GF-D8 (cell line): ENCODE measurements around the gene GRAMD1B.

ENCODE experiments used
- DNase-seq: peaks from one replicate; lab custom pipeline; 2025; lab: John Stamatoyannopoulos, UW

GRAMD1B gene

GRCh38 chr11:123588117-123588863 is 158.2 kb downstream of the GRAMD1B start:
- DNase-seq: no peak

- no peak for DNase-seq
Measured at GRCh38 chr11:123588864-123589262, 158.8 kb downstream of the GRAMD1B start.

- DNase-seq: no peak
Measured at GRCh38 chr11:123590296-123590912, 160.3 kb downstream of the GRAMD1B start.

GRCh38 chr11:123593570-123593969 is 163.5 kb downstream of the GRAMD1B start:
- no peak for DNase-seq

- no peak for DNase-seq
Measured at GRCh38 chr11:123594188-123594901, 164.3 kb downstream of the GRAMD1B start.

GRCh38 chr11:123594921-123595320 is 164.9 kb downstream of the GRAMD1B start:
- no peak for DNase-seq

- DNase-seq: no peak
Measured at GRCh38 chr11:123597859-123598258, 167.8 kb downstream of the GRAMD1B start.

- DNase-seq: no peak
Measured at GRCh38 chr11:123601136-123601535, 171.1 kb downstream of the GRAMD1B start.

- DNase-seq: no peak
Measured at GRCh38 chr11:123601743-123602142, 171.7 kb downstream of the GRAMD1B start.

- DNase-seq: no peak
Measured at GRCh38 chr11:123603666-123604065, 173.6 kb downstream of the GRAMD1B start.

GRCh38 chr11:123607781-123608180 is 177.7 kb downstream of the GRAMD1B start:
- no peak for DNase-seq

- DNase-seq: no peak
Measured at GRCh38 chr11:123608371-123608770, 178.3 kb downstream of the GRAMD1B start.

- no peak for DNase-seq
Measured at GRCh38 chr11:123608945-123609344, 178.9 kb downstream of the GRAMD1B start.

GRCh38 chr11:123611698-123612097 is 181.6 kb downstream of the GRAMD1B start:
- no peak for DNase-seq

GRCh38 chr11:123616505-123617198 is 186.6 kb downstream of the GRAMD1B start:
- no peak for DNase-seq

GRCh38 chr11:123622576-123622975 is 192.5 kb downstream of the GRAMD1B start:
- DNase-seq: no peak

GRCh38 chr11:123624974-123625373 is 194.9 kb downstream of the GRAMD1B start:
- DNase-seq: no peak

GRCh38 chr11:123628936-123629683 is 199.0 kb downstream of the GRAMD1B start:
- DNase-seq: no peak

GRCh38 chr11:123630126-123630608 is 200.1 kb downstream of the GRAMD1B start:
- DNase-seq: no peak

- DNase-seq: no peak
Measured at GRCh38 chr11:123640029-123640428, 210.0 kb downstream of the GRAMD1B start.

- DNase-seq: peak; percentile 55
Measured at GRCh38 chr11:123640677-123641494, 210.8 kb downstream of the GRAMD1B start.
